ENCODE results near the gene RRAD. TPM values are rescaled to one million over a fixed set of nuclear protein-coding genes. Genes with fewer than 3 reads are reported as not detected.

Gene RRAD
- total and polyA plus RNA-seq, 11 donors: 57.5 to 298 (median 152) TPM

GRCh38 chr16:66939366-66939765, 14.0 kb upstream of the RRAD start:
- Histone ChIP-seq H3K4me1 (peaks cover 0 to 45% (median 26%) of the 10 kb centered on the region in 12 donors), H3K4me3 (no peak overlapping the region), H3K27me3 (no peaks in the 10 kb centered on the region), H3K9me3 (no peaks in the 10 kb centered on the region), H3K27ac (peak overlapping the region in 1 of 12 donors; percentile 3), H3K36me3 (peaks cover 0 to 70% (median 69%) of the 10 kb centered on the region in 9 donors)
- intact Hi-C loops (cut with DNase I): loop anchor here in 1 of 10 donors (5.0 kb wide), 1 partner anchor 42 kb away; no protein-coding TSS in a partner anchor
- TF ChIP-seq POLR2A (IDR thresholded peaks at IDR 0.05): no peak
- TF ChIP-seq, protein P1, sequence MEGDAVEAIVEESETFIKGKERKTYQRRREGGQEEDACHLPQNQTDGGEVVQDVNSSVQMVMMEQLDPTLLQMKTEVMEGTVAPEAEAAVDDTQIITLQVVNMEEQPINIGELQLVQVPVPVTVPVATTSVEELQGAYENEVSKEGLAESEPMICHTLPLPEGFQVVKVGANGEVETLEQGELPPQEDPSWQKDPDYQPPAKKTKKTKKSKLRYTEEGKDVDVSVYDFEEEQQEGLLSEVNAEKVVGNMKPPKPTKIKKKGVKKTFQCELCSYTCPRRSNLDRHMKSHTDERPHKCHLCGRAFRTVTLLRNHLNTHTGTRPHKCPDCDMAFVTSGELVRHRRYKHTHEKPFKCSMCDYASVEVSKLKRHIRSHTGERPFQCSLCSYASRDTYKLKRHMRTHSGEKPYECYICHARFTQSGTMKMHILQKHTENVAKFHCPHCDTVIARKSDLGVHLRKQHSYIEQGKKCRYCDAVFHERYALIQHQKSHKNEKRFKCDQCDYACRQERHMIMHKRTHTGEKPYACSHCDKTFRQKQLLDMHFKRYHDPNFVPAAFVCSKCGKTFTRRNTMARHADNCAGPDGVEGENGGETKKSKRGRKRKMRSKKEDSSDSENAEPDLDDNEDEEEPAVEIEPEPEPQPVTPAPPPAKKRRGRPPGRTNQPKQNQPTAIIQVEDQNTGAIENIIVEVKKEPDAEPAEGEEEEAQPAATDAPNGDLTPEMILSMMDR (IDR thresholded peaks at IDR 0.05): no peak
- DNase-seq (peak in 1 of 5 donors; percentile 8), ATAC-seq (no peak)

- Histone ChIP-seq H3K27ac (peak overlapping the region in 2 of 12 donors; percentile 99), H3K9me3 (no peaks in the 10 kb centered on the region), H3K27me3 (no peaks in the 10 kb centered on the region), H3K36me3 (peaks cover 0 to 58% (median 54%) of the 10 kb centered on the region in 9 donors), H3K4me1 (peaks cover 4 to 57% (median 34%) of the 10 kb centered on the region in 12 donors), H3K4me3 (no peak overlapping the region)
- 88 to 93% (median 91%) methylated on average over 10 of the region's 10 CpGs for WGBS, 4 donors
- ATAC-seq: no peak
- no peak for TF ChIP-seq POLR2A (IDR thresholded peaks at IDR 0.05)
- TF ChIP-seq, protein P1 (IDR thresholded peaks at IDR 0.05): no peak
- peak in 1 of 5 donors; percentile 15 for DNase-seq
- intact Hi-C loops (cut with DNase I): loop anchor here in 1 of 10 donors (5.0 kb wide), 1 partner anchor 41 kb away; no protein-coding TSS in a partner anchor
These were observed 12.5 kb upstream of the RRAD start for GRCh38 chr16:66937725-66938337.

DNA sequence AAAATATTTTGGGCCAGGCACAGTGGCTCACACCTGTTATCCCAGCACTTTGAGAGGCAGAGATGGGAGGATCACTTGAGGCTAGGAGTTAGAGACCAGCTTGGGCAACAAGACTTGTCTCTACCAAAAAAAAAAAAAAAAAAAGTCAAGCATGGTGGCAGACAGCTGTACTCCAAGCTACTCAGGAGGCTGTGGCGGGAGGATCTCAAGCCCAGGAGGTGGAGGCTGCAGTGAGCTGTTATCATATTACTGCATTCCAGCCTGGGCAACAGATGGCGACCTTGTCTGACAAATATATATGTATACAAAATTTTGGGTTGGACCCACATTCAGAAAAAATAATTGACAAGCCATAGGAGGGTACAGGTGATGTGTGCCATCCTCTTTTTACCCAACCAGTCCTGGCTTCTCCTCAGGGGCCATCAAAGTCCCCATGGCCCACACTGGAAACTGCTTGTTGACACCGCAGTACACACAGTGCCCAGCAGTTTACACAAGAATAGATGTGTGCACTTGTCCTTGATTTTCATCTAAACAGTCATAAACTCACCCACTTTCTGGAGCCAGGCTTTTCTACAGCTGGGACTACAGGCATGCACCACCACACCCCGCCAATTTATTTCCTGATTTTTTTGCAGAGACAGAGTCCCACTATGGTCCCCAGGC, 11.7 kb upstream of the RRAD start:
- H3K27ac ChIP-seq: peak overlapping the region in 10 of 12 donors; percentile 90 to 99 (median 96)
- peak in 1 of 5 donors; percentile 18 for DNase-seq

More for the DNA sequence above, 11.7 kb upstream of the RRAD start:
- TF ChIP-seq POLR2A (IDR thresholded peaks at IDR 0.05): no peak
- TF ChIP-seq, protein P1 (IDR thresholded peaks at IDR 0.05): no peak
- no peak for ATAC-seq
- Histone ChIP-seq H3K9me3 (no peaks in the 10 kb centered on the region), H3K27me3 (no peaks in the 10 kb centered on the region), H3K4me3 (peak overlapping the region in 6 of 12 donors; percentile 83 to 100 (median 95)), H3K36me3 (peaks cover 0 to 55% (median 46%) of the 10 kb centered on the region in 9 donors), H3K4me1 (peaks cover 4 to 64% (median 37%) of the 10 kb centered on the region in 12 donors)
- intact Hi-C loops (cut with DNase I): loop anchor here in 1 of 10 donors (5.0 kb wide), 1 partner anchor 40 kb away; no protein-coding TSS in a partner anchor
- WGBS, 4 donors: 78 to 97% (median 95%) methylated on average over 4 of the region's 4 CpGs

Measured in heart left ventricle (tissue), 16 donors.